Right hindlimb (tissue), 1 donor: ENCODE data around the gene NLRP12.
A peak's percentile ranks its signal among the peaks of the same experiment; 100 is the strongest.
"Not testable (repeated sequence)": the region's sequence is repeated elsewhere in the genome, so short reads cannot be mapped to it uniquely, and the experiment has no call there.

Experiments used
- DNase-seq: peaks from one replicate; pipeline ENCODE4 v3.0.0-alpha.2; 2018

The NLRP12 gene

DNA sequence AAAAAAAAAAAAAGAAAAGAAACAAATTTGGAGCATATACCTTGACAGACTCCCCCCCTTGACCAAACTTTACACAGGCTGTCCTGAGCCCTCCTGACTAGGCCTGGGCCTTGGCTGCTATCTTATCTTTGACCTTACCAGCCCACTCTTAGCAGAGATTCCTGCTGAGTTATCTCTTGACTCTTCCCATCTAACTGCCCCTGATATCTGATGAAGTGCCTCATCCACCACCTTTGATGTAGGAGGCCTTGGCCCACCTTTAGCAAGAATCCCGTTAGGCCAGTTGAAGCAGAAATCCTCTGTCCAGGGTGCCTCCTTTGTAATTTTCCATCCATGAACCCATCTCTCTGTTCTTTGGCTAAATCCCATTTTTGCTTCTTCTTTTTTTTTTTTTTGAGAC, 43.6 kb downstream of the NLRP12 start:
- DNase-seq, result no peak

DNA sequence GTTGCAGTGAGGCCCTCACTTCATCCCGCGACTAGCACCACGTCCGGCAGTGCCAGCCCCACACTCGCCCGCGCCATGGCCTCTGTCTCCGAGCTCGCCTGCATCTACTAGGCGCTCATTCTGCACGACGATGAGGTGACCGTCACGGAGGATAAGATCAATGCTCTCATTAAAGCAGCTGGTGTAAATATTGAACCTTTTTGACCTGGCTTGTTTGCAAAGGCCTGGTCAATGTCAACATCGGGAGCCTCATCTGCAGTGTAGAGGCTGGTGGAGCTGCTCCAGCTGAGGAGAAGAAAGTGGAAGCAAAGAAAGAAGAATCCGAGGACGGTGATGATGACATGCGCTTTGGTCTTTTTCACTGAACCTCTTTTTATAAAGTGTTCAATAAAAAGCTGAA, 48.6 kb downstream of the NLRP12 start:
- DNase-seq, result no peak

DNA sequence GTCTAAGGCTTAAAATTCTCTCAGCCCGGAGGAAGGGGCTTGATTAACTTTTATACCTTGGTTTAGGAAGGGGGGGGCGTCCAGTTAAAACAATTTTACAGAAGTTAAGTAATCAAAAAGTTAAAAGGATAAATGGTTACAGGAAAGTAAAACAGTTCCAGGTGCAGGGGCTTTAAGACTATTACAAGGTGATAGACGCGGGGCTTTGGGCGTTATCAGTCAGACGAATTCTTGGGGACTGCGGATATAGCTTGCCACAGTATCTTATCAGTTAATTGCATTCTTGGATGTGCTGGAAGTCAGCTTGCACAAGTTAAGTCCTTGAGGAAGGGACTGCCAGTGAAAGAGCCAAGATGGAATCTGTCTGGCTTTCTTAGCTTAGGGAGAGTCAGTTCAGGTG, 49.6 kb downstream of the NLRP12 start:
- not testable (repeated sequence) for DNase-seq

DNA sequence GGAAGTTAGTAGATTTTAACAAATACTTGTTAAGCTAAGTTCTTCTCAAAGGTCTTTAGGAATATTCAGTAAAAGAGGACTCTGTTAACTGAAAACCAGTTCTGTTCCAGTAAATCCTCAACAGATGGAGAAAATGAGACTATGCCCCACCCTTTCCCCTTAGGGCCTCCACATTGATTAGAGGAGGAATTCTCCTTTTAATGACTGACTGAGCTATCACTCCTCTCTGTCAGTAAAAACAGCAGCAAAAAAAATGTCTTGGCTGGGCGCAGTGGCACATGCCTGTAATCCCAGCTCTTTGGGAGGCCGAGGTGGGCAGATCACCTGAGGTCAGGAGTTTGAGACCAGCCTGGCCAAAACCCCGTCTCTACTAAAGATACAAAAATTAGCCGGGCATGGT, 50.1 kb downstream of the NLRP12 start:
- DNase-seq, result no peak

DNA sequence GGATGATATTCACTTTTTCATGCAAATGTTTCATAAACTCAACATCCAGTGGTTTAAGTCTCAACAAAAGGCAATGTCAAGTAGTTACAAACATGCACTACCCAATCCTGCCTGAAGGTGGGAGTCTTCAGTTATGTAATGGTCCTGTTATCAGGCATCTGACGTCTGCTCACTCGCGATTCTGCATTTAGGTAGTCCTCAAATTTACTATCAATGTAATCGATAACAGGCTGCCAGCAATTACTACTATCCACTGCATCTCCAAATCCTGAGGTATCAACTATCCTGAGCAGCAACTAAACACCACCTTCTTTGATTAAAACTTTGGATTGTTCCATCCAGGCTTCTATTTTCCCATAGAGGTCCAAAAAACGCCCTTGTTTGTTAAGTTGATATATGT, 51.2 kb downstream of the NLRP12 start:
- peak; percentile 33 for DNase-seq

- DNase-seq, result no peak
Measured at GRCh38 chr19:53771144-53771543, 53.0 kb downstream of the NLRP12 start.

GRCh38 chr19:53769696-53770309, 54.3 kb downstream of the NLRP12 start:
- not testable (repeated sequence) for DNase-seq

GRCh38 chr19:53768401-53768800, 55.7 kb downstream of the NLRP12 start:
- DNase-seq, result no peak

GRCh38 chr19:53758991-53759390, 65.1 kb downstream of the NLRP12 start:
- DNase-seq, result not testable (repeated sequence)
